SH-SY5Y (cell line): ENCODE data around the gene VEGFB.

Experiments
- GATA2 ChIP-seq: IDR thresholded peaks from 2 replicates; pipeline ENCODE4 v1.6.1; 2011; ENCODE audit warnings: mild to moderate bottlenecking, low read depth, low read length
- GATA3 ChIP-seq: IDR thresholded peaks from 2 replicates; pipeline ENCODE4 v1.6.1; 2011; ENCODE audit warnings: low read depth, mild to moderate bottlenecking, low read length, moderate library complexity

DNA sequence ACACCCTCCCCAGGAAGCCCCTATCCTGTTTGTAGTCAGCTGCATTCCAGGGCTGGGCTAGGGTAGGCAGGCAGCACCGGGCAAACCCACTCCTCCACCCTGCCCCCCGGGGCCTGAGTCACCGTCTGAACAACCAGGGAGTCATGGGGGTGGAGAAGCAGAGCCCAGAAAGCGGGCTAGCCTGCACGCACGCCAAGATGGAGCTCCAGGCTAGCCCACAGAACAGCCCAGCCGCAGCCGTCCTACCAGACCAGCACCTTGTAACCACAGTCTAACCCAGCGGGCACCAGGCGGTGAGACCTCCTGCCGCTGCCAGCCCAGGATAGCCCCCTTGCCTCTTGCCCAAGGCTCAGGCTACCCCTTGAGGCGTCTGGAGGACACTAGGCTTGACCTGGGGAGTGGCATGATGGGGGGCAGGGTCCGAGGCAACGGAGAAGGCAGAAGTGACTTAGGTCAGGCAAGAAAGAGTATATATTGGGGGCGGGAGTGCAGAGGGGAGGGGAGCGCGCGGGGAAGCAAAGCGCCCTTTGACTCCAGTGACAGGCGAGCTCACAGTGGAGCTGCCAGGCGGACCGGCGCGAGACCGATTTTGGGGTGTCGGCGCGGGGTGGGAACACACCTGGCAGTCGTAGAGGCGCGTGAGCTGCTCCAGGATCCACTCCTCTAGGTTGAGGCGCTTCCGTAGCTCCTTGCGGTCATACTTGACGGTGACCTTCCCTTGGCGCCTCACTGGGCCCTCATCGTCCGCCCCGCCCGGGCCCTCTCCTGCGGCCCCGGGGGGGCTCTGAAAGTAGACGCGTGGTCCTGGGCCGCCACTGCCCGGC, 11.6 kb downstream of the VEGFB start:
- TF ChIP-seq GATA2 (no peak), GATA3 (no peak)
